Placental pericyte (primary cell): Measurements from ENCODE around the gene SYT17. TPM values are rescaled to one million over a fixed set of nuclear protein-coding genes. Genes with fewer than 3 reads are reported as not detected.

ENCODE experiments used
- total RNA-seq: library from RNA; depleted of rRNA; stranded (reverse); fragments of >200 nt; gene quantifications from 2 replicates; pipeline ENCODE4 v1.2.3, GENCODE V29; 2012

The SYT17 gene, protein sequence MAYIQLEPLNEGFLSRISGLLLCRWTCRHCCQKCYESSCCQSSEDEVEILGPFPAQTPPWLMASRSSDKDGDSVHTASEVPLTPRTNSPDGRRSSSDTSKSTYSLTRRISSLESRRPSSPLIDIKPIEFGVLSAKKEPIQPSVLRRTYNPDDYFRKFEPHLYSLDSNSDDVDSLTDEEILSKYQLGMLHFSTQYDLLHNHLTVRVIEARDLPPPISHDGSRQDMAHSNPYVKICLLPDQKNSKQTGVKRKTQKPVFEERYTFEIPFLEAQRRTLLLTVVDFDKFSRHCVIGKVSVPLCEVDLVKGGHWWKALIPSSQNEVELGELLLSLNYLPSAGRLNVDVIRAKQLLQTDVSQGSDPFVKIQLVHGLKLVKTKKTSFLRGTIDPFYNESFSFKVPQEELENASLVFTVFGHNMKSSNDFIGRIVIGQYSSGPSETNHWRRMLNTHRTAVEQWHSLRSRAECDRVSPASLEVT
- total RNA-seq: 0.43 and 0.66 TPM in 2 replicates

GRCh38 chr16:19167710-19168370 is at the start of gene SYT17:
Gene SYT17 (plus strand): TSS chr16:19168240. CDS start chr16:19168647, 407 bp downstream.

GRCh38 chr16:19285431-19285830 is 117.4 kb downstream of the SYT17 start, which contains the start of gene CLEC19A:
Gene CLEC19A (plus strand): TSS chr16:19285731. CDS start chr16:19285852, 121 bp downstream.

Other genes with a start within 250 kb of the SYT17 start
- gene SMG1, start 241.8 kb upstream of the SYT17 start, total RNA-seq: 72.7 and 78.2 TPM in 2 replicates
- 0.22 and 0.43 TPM in 2 replicates for gene TMC7, start 184.3 kb upstream of the SYT17 start, total RNA-seq
- gene COQ7, start 100.6 kb upstream of the SYT17 start, total RNA-seq: 10.3 and 20.1 TPM in 2 replicates
- 31.7 and 139 TPM in 2 replicates for gene ITPRIPL2, start 54.3 kb upstream of the SYT17 start, total RNA-seq
- gene CLEC19A, start 117.5 kb downstream of the SYT17 start, total RNA-seq: not detected in 2 replicates
- not detected in 2 replicates for gene TMC5, start 249.6 kb downstream of the SYT17 start, total RNA-seq